ENCODE data around the gene RPL18A. TPM values are rescaled to one million over a fixed set of nuclear protein-coding genes. Genes with fewer than 3 reads are reported as not detected.
A peak's percentile ranks its signal among the peaks of the same experiment; 100 is the strongest.

The RPL18A gene
- total RNA-seq, 1 experiment from 2014 or later: 1,054 TPM

DNA sequence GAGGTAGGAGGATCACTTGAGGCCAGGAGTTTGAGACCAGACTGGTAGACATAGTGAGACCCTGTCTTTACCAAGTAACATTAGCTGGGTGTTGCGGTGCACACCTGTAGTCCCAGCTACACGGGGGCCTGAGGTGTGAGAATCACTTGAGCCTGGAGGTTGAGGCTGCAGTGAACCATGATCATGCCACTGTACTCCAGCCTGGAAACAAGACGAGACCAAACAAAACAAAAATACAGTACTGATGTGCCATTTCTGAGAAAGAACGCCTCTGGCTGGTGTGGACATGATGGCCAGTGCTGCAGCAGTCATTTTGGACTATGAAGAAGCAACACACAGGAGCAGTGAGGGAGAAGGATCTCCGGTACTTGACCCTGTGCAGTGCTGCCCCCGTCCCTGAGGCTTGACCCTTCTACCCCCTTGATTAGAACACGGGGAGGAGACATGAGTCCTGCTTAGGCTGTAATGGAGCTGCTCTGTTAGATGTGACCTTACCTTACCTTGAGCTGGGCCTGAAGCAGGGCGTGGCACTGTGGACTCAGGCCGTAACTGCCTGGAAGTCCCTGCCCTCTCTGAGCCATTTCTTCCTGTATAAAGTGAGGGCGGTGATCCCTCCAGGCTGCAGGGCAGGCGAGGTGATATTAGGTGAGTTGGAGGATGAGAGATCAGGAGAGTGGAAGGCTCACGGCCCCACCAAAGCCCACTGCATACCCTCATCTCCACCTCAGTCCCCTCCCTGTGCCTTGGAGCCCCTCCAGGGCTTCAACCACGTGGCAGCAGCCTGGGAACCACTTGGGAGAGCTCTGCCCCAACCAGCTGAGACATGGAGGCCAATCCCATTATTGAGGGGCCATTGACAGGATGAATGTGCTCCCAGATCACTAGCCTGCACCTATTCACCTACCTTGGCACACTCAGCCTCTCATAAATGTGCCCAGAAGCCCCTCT lies 5.9 kb downstream of the RPL18A start:
- Mint-ChIP-seq H3K9me3 (ENCODE audit: low read depth, unreplicated experiment) (no peaks in the 10 kb centered on the region), H3K27me3 (ENCODE audit: unreplicated experiment) (no peaks in the 10 kb centered on the region), H3K27ac (ENCODE audit: unreplicated experiment) (no peak overlapping the region), H3K4me3 (ENCODE audit: low read depth, unreplicated experiment) (no peak overlapping the region), H3K4me1 (ENCODE audit: low read depth, unreplicated experiment) (no peaks in the 10 kb centered on the region), H3K36me3 (ENCODE audit: insufficient read depth, unreplicated experiment) (peaks cover 63% of the 10 kb centered on the region)
- intact Hi-C loops (cut with micrococcal nuclease; ENCODE audit: unreplicated experiment): no loop called here
- CTCF ChIA-PET: no interaction called here
- DNase-seq: peak; percentile 21
- TF ChIP-seq CTCF (IDR thresholded peaks at IDR 0.05; ENCODE audit: unreplicated experiment): no peak
- BruUV-seq (replicated peaks): no TSS peak

DNA sequence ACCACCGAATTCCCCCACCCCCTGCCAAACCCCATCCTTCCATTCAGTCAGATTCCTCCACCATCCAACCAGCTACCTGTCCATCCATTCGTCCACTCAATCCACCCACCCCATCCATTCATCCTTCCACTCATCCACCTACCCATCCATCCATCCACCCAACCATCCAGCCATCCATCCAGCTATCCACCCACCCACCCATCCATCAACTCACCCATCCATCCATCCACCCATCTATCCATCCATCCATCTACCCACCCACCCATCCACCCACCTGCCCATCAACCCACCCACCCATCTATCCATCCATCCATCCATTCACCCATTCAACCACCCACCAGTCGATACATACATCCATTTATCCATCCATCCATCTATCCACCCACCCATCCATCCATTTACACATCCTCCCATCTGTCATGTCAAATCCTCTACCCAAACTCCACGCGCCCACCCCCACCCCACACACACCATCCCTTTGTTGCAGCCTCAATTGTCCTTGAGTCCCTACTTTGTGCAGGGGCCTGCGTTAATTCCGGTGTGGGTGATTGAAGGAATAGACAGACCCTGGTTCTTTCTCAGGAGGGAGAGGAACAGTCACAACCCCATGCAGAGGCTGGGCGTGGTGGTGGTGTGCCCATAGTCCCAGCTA lies 6.7 kb downstream of the RPL18A start:
- Mint-ChIP-seq H3K4me3 (ENCODE audit: low read depth, unreplicated experiment) (no peak overlapping the region), H3K27me3 (ENCODE audit: unreplicated experiment) (no peaks in the 10 kb centered on the region), H3K9me3 (ENCODE audit: low read depth, unreplicated experiment) (no peaks in the 10 kb centered on the region), H3K4me1 (ENCODE audit: low read depth, unreplicated experiment) (no peaks in the 10 kb centered on the region), H3K36me3 (ENCODE audit: insufficient read depth, unreplicated experiment) (peaks cover 55% of the 10 kb centered on the region), H3K27ac (ENCODE audit: unreplicated experiment) (no peak overlapping the region)
- CTCF ChIA-PET: no interaction called here
- no peak for DNase-seq
- no peak for TF ChIP-seq CTCF (IDR thresholded peaks at IDR 0.05; ENCODE audit: unreplicated experiment)
- intact Hi-C loops (cut with micrococcal nuclease; ENCODE audit: unreplicated experiment): no loop called here
- no TSS peak for BruUV-seq (replicated peaks)

GRCh38 chr19:17866964-17867486 lies 7.3 kb downstream of the RPL18A start:
- Mint-ChIP-seq H3K36me3 (ENCODE audit: insufficient read depth, unreplicated experiment) (peaks cover 50% of the 10 kb centered on the region), H3K27ac (ENCODE audit: unreplicated experiment) (no peak overlapping the region)
- BruUV-seq (replicated peaks): no TSS peak

DNA sequence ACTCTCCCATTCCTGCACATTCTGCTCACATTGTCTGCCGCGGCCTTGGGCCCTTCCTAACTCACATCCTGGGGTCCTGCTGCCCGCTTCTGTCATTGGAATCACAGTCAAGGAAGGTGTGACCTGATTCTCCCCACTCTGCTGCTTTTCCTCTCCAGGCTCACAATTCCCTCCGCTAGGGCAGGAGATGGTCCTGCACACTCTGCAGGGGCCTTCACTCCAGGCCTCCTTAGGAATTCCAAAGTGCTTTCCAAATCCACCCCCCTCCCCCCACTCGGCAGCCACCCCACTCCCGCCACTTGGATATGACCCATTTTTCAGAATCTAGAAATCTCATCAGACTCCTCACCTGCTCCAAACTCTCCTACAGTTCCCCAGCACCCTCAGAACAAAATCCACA lies 9.0 kb downstream of the RPL18A start:
- CTCF ChIA-PET: interaction anchor here (4.7 kb wide), 1 partner anchor 64 kb away, joined by 51 read pairs; the partner anchor contains the start of gene CCDC124
- no peak for DNase-seq
- no peaks in the 10 kb centered on the region for H3K27me3 Mint-ChIP-seq (ENCODE audit: unreplicated experiment)

More at GRCh38 chr19:17866964-17867486, 7.3 kb downstream of the RPL18A start:
- no peak for DNase-seq
- TF ChIP-seq CTCF (IDR thresholded peaks at IDR 0.05; ENCODE audit: unreplicated experiment): no peak
- CTCF ChIA-PET: no interaction called here
- no peaks in the 10 kb centered on the region for H3K9me3 Mint-ChIP-seq (ENCODE audit: low read depth, unreplicated experiment)
- intact Hi-C loops (cut with micrococcal nuclease; ENCODE audit: unreplicated experiment): no loop called here
- H3K27me3 Mint-ChIP-seq (ENCODE audit: unreplicated experiment): no peaks in the 10 kb centered on the region
- H3K4me1 Mint-ChIP-seq (ENCODE audit: low read depth, unreplicated experiment): no peaks in the 10 kb centered on the region
- no peak overlapping the region for H3K4me3 Mint-ChIP-seq (ENCODE audit: low read depth, unreplicated experiment)

More for the DNA sequence above, 9.0 kb downstream of the RPL18A start:
- Mint-ChIP-seq H3K27ac (ENCODE audit: unreplicated experiment) (no peak overlapping the region), H3K4me3 (ENCODE audit: low read depth, unreplicated experiment) (no peak overlapping the region), H3K36me3 (ENCODE audit: insufficient read depth, unreplicated experiment) (peaks cover 34% of the 10 kb centered on the region), H3K9me3 (ENCODE audit: low read depth, unreplicated experiment) (no peaks in the 10 kb centered on the region), H3K4me1 (ENCODE audit: low read depth, unreplicated experiment) (no peaks in the 10 kb centered on the region)
- no peak for TF ChIP-seq CTCF (IDR thresholded peaks at IDR 0.05; ENCODE audit: unreplicated experiment)
- BruUV-seq (replicated peaks): no TSS peak
- intact Hi-C loops (cut with micrococcal nuclease; ENCODE audit: unreplicated experiment): no loop called here
